OCI-LY1 (cell line): Measurements from ENCODE around the gene CD209.

Experiments
- CTCF ChIP-seq: fragments of 200-600 bp; sonication (generic), shearing (Covaris generic); IDR thresholded peaks from 2 replicates; pipeline ENCODE4 v1.5.1; 2017; ENCODE audit warnings: mild to moderate bottlenecking, antibody characterized with exemption, low read length, moderate library complexity, mixed read lengths
- EZH2 ChIP-seq: fragments of 200-600 bp; sonication (generic), shearing (Covaris generic); IDR thresholded peaks from 2 replicates; pipeline ENCODE4 v1.8.0; 2017; ENCODE audit warnings: borderline replicate concordance, mixed run types, mild to moderate bottlenecking, antibody characterized with exemption, low read length, moderate library complexity, mixed read lengths

DNA sequence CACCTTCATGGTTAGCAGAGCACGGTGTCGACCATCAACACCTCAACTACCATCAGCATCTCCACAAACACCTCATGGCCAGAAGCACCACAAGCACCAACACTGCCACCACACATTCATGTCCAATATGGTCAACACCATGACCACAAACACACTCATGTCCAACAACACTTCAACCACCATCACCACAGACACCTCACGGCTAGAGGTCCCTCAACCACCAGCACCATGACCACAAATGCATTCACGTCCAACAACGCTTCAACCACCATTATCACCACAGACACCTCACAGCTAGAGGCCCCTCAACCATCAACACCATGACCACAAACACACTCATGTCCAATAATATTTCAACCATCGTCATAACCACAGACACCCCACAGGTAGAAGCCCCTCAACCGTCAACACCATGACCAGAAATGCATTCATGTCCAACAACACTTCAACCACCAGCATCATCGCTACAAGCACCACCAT, 56.5 kb downstream of the CD209 start:
- TF ChIP-seq CTCF (no peak), EZH2 (no peak)
